ENCODE results near the gene ACAD11.

ACAD11 gene

GRCh38 chr3:132587401-132587800, 72.2 kb downstream of the ACAD11 start:
- no peak overlapping the region for H2BK12ac ChIP-seq (ENCODE audit: low read length)
- no peak overlapping the region for H3K18ac ChIP-seq (ENCODE audit: low read length)
- H4K8ac ChIP-seq (ENCODE audit: low read depth, low read length), result no peak overlapping the region
- H3K4me1 ChIP-seq (ENCODE audit: control insufficient read depth in 2 of 2, insufficient read depth in 1 of 2, low read depth in 1 of 2, low read length in 2 of 2), result no peaks in the 10 kb centered on the region
- no peaks in the 10 kb centered on the region for H3K79me1 ChIP-seq (ENCODE audit: low read depth, low read length)
- DNase-seq (ENCODE audit: low spot score), result no peak
- H3K23ac ChIP-seq (ENCODE audit: low read depth, low read length, poor library complexity), result no peak overlapping the region
- no peaks in the 10 kb centered on the region for H3K9me3 ChIP-seq (replicated peaks in 1 of 2; ENCODE audit: control insufficient read depth in 2 of 2, insufficient read depth in 1 of 2, low read depth in 1 of 2, low read length in 2 of 2)
- no peak overlapping the region for H3K4me3 ChIP-seq (ENCODE audit: low read length in 2 of 2)
- no peak overlapping the region for H3K27ac ChIP-seq (replicated peaks; ENCODE audit: low read length)
- no peak overlapping the region for H3K4me2 ChIP-seq (ENCODE audit: insufficient read depth, low read length, poor library complexity, severe bottlenecking)
- no peak overlapping the region for H3K4ac ChIP-seq (ENCODE audit: low read length)
- no peak overlapping the region for H2AFZ ChIP-seq (ENCODE audit: low read length)
- H2BK120ac ChIP-seq (ENCODE audit: low read depth, low read length), result no peak overlapping the region
- H3K14ac ChIP-seq (ENCODE audit: low read length), result no peak overlapping the region
- peaks cover 0 to 5% of the 10 kb centered on the region in 2 donors for H3K36me3 ChIP-seq (replicated peaks in 1 of 2; ENCODE audit: control insufficient read depth in 2 of 2, insufficient read depth in 2 of 2, low read length in 2 of 2)
- no peak overlapping the region for H4K91ac ChIP-seq (ENCODE audit: low read depth, low read length, poor library complexity)
- no peak overlapping the region for H2BK15ac ChIP-seq (ENCODE audit: low read length)
- no peak overlapping the region for H2BK5ac ChIP-seq (ENCODE audit: low read length)
- H3K27me3 ChIP-seq (ENCODE audit: control insufficient read depth in 3 of 3, insufficient read depth in 3 of 3, low read depth in 1 of 3, low read length in 3 of 3), result no peaks in the 10 kb centered on the region
- no CpG with 5 or more reads among the region's 1 CpG for WGBS, 2 donors (ENCODE audit: extremely low coverage in 2 of 2, insufficient read length in 2 of 2, insufficient replicate concordance in 1 of 2)
- no peak overlapping the region for H2AK5ac ChIP-seq (ENCODE audit: low read depth, low read length)
- no peak overlapping the region for H3K9ac ChIP-seq (ENCODE audit: low read depth, low read length, poor library complexity)

- peaks cover 1 to 62% of the 10 kb centered on the region in 2 donors for H3K36me3 ChIP-seq (replicated peaks in 1 of 2; ENCODE audit: control insufficient read depth in 2 of 2, insufficient read depth in 2 of 2, low read length in 2 of 2)
- H3K27ac ChIP-seq (replicated peaks; ENCODE audit: low read length), result no peak overlapping the region
- H2AK5ac ChIP-seq (ENCODE audit: low read depth, low read length), result no peak overlapping the region
- peaks cover 3 to 4% of the 10 kb centered on the region in 2 donors for H3K9me3 ChIP-seq (replicated peaks in 1 of 2; ENCODE audit: control insufficient read depth in 2 of 2, insufficient read depth in 1 of 2, low read depth in 1 of 2, low read length in 2 of 2)
- WGBS, 2 donors (ENCODE audit: extremely low coverage in 2 of 2, insufficient read length in 2 of 2, insufficient replicate concordance in 1 of 2), result no CpG with 5 or more reads among the region's 5 CpGs
- no peak overlapping the region for H4K8ac ChIP-seq (ENCODE audit: low read depth, low read length)
- H3K4ac ChIP-seq (ENCODE audit: low read length), result no peak overlapping the region
- no peak overlapping the region for H4K91ac ChIP-seq (ENCODE audit: low read depth, low read length, poor library complexity)
- no peak overlapping the region for H2AFZ ChIP-seq (ENCODE audit: low read length)
- H2BK15ac ChIP-seq (ENCODE audit: low read length), result no peak overlapping the region
- DNase-seq (ENCODE audit: low spot score), result no peak
- no peak overlapping the region for H2BK120ac ChIP-seq (ENCODE audit: low read depth, low read length)
- H3K4me2 ChIP-seq (ENCODE audit: insufficient read depth, low read length, poor library complexity, severe bottlenecking), result no peak overlapping the region
- no peaks in the 10 kb centered on the region for H3K79me1 ChIP-seq (ENCODE audit: low read depth, low read length)
- no peak overlapping the region for H3K14ac ChIP-seq (ENCODE audit: low read length)
- no peaks in the 10 kb centered on the region for H3K27me3 ChIP-seq (ENCODE audit: control insufficient read depth in 3 of 3, insufficient read depth in 3 of 3, low read depth in 1 of 3, low read length in 3 of 3)
- H2BK12ac ChIP-seq (ENCODE audit: low read length), result no peak overlapping the region
- no peaks in the 10 kb centered on the region for H3K4me1 ChIP-seq (ENCODE audit: control insufficient read depth in 2 of 2, insufficient read depth in 1 of 2, low read depth in 1 of 2, low read length in 2 of 2)
- H3K23ac ChIP-seq (ENCODE audit: low read depth, low read length, poor library complexity), result no peak overlapping the region
- H2BK5ac ChIP-seq (ENCODE audit: low read length), result no peak overlapping the region
- no peak overlapping the region for H3K4me3 ChIP-seq (ENCODE audit: low read length in 2 of 2)
- no peak overlapping the region for H3K18ac ChIP-seq (ENCODE audit: low read length)
- no peak overlapping the region for H3K9ac ChIP-seq (ENCODE audit: low read depth, low read length, poor library complexity)
These were observed 85.8 kb downstream of the ACAD11 start for GRCh38 chr3:132573797-132574211.

GRCh38 chr3:132570016-132570415, 89.6 kb downstream of the ACAD11 start:
- no peak overlapping the region for H4K8ac ChIP-seq (ENCODE audit: low read depth, low read length)
- no peak overlapping the region for H2AFZ ChIP-seq (ENCODE audit: low read length)
- H2BK12ac ChIP-seq (ENCODE audit: low read length), result no peak overlapping the region
- H3K27me3 ChIP-seq (ENCODE audit: control insufficient read depth in 3 of 3, insufficient read depth in 3 of 3, low read depth in 1 of 3, low read length in 3 of 3), result no peaks in the 10 kb centered on the region
- no peak overlapping the region for H2BK15ac ChIP-seq (ENCODE audit: low read length)
- no peak overlapping the region for H4K91ac ChIP-seq (ENCODE audit: low read depth, low read length, poor library complexity)
- peaks cover 0 to 28% of the 10 kb centered on the region in 2 donors for H3K36me3 ChIP-seq (replicated peaks in 1 of 2; ENCODE audit: control insufficient read depth in 2 of 2, insufficient read depth in 2 of 2, low read length in 2 of 2)
- H2BK120ac ChIP-seq (ENCODE audit: low read depth, low read length), result no peak overlapping the region
- WGBS, 2 donors (ENCODE audit: extremely low coverage in 2 of 2, insufficient read length in 2 of 2, insufficient replicate concordance in 1 of 2), result no CpG with 5 or more reads among the region's 2 CpGs
- DNase-seq (ENCODE audit: low spot score), result no peak
- no peak overlapping the region for H2AK5ac ChIP-seq (ENCODE audit: low read depth, low read length)
- no peak overlapping the region for H3K14ac ChIP-seq (ENCODE audit: low read length)
- H3K9me3 ChIP-seq (replicated peaks in 1 of 2; ENCODE audit: control insufficient read depth in 2 of 2, insufficient read depth in 1 of 2, low read depth in 1 of 2, low read length in 2 of 2), result peaks cover 3 to 4% of the 10 kb centered on the region in 2 donors
- no peaks in the 10 kb centered on the region for H3K79me1 ChIP-seq (ENCODE audit: low read depth, low read length)
- H3K4me2 ChIP-seq (ENCODE audit: insufficient read depth, low read length, poor library complexity, severe bottlenecking), result no peak overlapping the region
- H3K4me1 ChIP-seq (ENCODE audit: control insufficient read depth in 2 of 2, insufficient read depth in 1 of 2, low read depth in 1 of 2, low read length in 2 of 2), result no peaks in the 10 kb centered on the region
- no peak overlapping the region for H2BK5ac ChIP-seq (ENCODE audit: low read length)
- no peak overlapping the region for H3K23ac ChIP-seq (ENCODE audit: low read depth, low read length, poor library complexity)
- H3K27ac ChIP-seq (replicated peaks; ENCODE audit: low read length), result no peak overlapping the region
- no peak overlapping the region for H3K18ac ChIP-seq (ENCODE audit: low read length)
- H3K4ac ChIP-seq (ENCODE audit: low read length), result no peak overlapping the region
- no peak overlapping the region for H3K9ac ChIP-seq (ENCODE audit: low read depth, low read length, poor library complexity)
- H3K4me3 ChIP-seq (ENCODE audit: low read length in 2 of 2), result no peak overlapping the region

- no peaks in the 10 kb centered on the region for H3K4me1 ChIP-seq (ENCODE audit: control insufficient read depth in 2 of 2, insufficient read depth in 1 of 2, low read depth in 1 of 2, low read length in 2 of 2)
- H4K91ac ChIP-seq (ENCODE audit: low read depth, low read length, poor library complexity), result no peak overlapping the region
- no peak overlapping the region for H3K9ac ChIP-seq (ENCODE audit: low read depth, low read length, poor library complexity)
- no peak overlapping the region for H3K4ac ChIP-seq (ENCODE audit: low read length)
- H2BK5ac ChIP-seq (ENCODE audit: low read length), result no peak overlapping the region
- H3K18ac ChIP-seq (ENCODE audit: low read length), result no peak overlapping the region
- no peak overlapping the region for H3K4me2 ChIP-seq (ENCODE audit: insufficient read depth, low read length, poor library complexity, severe bottlenecking)
- no peak overlapping the region for H2AFZ ChIP-seq (ENCODE audit: low read length)
- H3K4me3 ChIP-seq (ENCODE audit: low read length in 2 of 2), result no peak overlapping the region
- no peaks in the 10 kb centered on the region for H3K27me3 ChIP-seq (ENCODE audit: control insufficient read depth in 3 of 3, insufficient read depth in 3 of 3, low read depth in 1 of 3, low read length in 3 of 3)
- H2BK15ac ChIP-seq (ENCODE audit: low read length), result no peak overlapping the region
- peaks cover 3 to 4% of the 10 kb centered on the region in 2 donors for H3K9me3 ChIP-seq (replicated peaks in 1 of 2; ENCODE audit: control insufficient read depth in 2 of 2, insufficient read depth in 1 of 2, low read depth in 1 of 2, low read length in 2 of 2)
- peaks cover 0 to 26% of the 10 kb centered on the region in 2 donors for H3K36me3 ChIP-seq (replicated peaks in 1 of 2; ENCODE audit: control insufficient read depth in 2 of 2, insufficient read depth in 2 of 2, low read length in 2 of 2)
- no peak overlapping the region for H3K27ac ChIP-seq (replicated peaks; ENCODE audit: low read length)
- no peak overlapping the region for H3K14ac ChIP-seq (ENCODE audit: low read length)
- no peak overlapping the region for H3K23ac ChIP-seq (ENCODE audit: low read depth, low read length, poor library complexity)
- H2BK120ac ChIP-seq (ENCODE audit: low read depth, low read length), result no peak overlapping the region
- no peak overlapping the region for H2AK5ac ChIP-seq (ENCODE audit: low read depth, low read length)
- no peak overlapping the region for H4K8ac ChIP-seq (ENCODE audit: low read depth, low read length)
- WGBS, 2 donors (ENCODE audit: extremely low coverage in 2 of 2, insufficient read length in 2 of 2, insufficient replicate concordance in 1 of 2), result no CpG with 5 or more reads among the region's 1 CpG
- H2BK12ac ChIP-seq (ENCODE audit: low read length), result no peak overlapping the region
- DNase-seq (ENCODE audit: low spot score), result no peak
- H3K79me1 ChIP-seq (ENCODE audit: low read depth, low read length), result no peaks in the 10 kb centered on the region
These were observed 90.0 kb downstream of the ACAD11 start for GRCh38 chr3:132569580-132569979.
